Activated CD4-positive, alpha-beta T cell treated with anti-CD3 and anti-CD28 coated beads, Interleukin-2, Interleukin-4, amounts not matched to agents 100 ng/mL and 50 ng/mL, durations not matched to agents 16 hours and 8 hours (primary cell): ENCODE results near the gene PLB1.
A peak's percentile ranks its signal among the peaks of the same experiment; 100 is the strongest.
"Not testable (repeated sequence)": the region's sequence is repeated elsewhere in the genome, so short reads cannot be mapped to it uniquely, and the experiment has no call there.

ENCODE experiments used
- DNase-seq: peaks from one replicate; pipeline ENCODE4 v3.0.0-alpha.2; 2020; ENCODE audit warnings: low spot score

Gene PLB1

GRCh38 chr2:28648147-28648546 lies 152.3 kb downstream of the PLB1 start:
- no peak for DNase-seq

DNA sequence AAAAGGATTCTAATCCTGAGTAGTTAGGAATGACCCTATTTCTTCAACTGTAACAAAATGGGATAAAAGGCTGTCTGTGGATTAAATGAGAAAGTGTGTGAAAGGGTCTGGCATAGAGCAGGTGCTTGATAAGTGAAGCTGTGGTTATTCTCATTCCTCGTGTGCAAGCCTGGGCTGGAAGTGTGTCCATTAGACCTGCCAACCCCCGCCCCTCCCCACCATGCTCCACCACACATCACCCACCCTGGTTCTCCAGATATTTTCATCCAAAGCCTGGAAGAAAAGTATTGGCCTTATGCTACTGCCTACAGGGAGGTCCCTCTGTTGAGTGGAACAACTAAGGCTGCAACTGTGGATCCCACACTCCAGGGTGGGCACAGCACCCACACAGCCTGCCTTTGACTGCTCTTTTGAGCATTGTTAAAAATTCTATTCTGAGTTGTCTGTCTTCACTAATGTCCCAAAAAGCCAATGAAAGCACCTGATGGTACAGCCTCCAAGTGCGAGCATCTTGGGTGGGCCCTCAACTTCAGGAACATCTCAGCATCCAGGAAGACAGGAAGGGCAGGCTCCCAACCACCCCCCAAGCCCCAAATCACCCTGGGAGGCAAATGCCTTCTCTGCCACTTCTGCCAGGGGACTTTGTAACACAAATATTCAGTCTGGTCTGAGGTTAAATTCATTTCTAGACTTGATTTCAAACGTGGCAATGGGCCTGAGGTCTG lies 153.0 kb downstream of the PLB1 start:
- DNase-seq: no peak

GRCh38 chr2:28649481-28650265 lies 153.8 kb downstream of the PLB1 start:
- DNase-seq: peak; percentile 57

- DNase-seq: no peak
These were observed 154.4 kb downstream of the PLB1 start for GRCh38 chr2:28650266-28650584.

DNA sequence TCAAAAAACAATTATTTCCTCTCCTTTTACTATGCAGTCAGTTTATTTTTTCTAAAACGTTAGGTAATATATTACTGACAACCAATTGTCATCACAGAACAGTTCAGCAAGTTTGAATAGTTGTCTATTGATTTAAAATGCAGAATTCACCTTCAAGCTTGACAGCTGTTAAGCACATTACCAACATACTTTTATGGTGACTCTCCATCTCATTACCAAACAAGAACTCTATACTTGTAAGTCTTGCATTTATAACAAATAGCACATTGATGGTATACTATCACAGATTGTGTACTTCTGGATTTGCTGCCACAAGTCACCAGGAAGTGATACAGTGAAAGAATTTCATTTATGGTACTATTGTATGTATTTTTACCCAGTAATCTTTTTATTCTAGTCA lies 156.4 kb downstream of the PLB1 start:
- no peak for DNase-seq

GRCh38 chr2:28653892-28654662 lies 158.2 kb downstream of the PLB1 start:
- no peak for DNase-seq

DNA sequence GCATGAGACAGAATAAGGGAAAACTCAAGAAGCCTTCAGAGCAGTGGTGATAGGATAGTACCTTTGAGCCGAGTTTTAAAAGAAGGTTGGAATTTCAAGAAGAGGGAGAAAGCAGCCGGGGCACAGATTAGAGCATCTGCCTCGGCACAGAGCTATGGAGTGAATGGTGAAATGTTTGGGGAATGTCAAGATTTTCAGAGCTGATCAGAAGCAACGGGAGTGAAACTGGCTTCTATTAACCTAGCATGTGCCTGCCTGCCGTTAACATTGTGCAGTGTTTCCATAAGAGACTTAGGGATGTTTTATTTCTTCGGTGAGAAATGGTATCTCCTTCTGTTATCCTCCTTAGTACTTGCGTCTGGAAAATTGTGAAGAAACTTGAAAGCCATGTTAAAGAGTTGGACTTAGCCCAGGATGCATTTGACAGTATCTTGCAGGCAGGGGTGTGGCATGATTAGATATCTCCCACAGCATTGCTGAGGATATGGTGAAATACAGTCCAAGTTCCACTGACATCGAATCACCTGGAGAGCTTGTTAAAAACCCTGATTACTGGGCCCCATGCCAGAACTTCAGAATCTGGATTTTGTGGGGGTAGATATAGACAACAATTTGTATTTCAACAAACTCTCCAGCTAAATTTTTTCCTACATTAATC lies 158.9 kb downstream of the PLB1 start:
- DNase-seq: no peak

- DNase-seq: no peak
These were observed 161.2 kb downstream of the PLB1 start for GRCh38 chr2:28656937-28657615.

DNA sequence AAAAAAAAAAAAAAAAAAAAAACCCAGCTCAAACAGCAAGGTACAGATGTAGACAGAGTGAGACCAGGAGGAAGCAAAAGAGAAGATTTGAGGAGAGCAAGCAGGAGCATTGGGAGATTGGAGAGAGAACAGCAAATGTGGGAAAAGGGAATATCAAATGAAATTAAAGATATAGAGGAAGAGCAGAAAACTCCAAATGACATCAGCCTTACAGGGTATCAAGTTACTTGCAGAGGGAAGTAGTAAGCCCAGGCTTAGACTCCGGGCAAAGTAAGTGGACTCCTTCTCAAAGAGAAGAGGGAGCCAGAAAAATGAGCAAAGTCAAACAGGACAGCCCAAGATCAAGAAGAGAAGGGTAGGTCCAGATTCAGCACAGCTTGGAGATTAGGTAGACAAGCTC lies 162.5 kb downstream of the PLB1 start:
- DNase-seq: no peak

DNA sequence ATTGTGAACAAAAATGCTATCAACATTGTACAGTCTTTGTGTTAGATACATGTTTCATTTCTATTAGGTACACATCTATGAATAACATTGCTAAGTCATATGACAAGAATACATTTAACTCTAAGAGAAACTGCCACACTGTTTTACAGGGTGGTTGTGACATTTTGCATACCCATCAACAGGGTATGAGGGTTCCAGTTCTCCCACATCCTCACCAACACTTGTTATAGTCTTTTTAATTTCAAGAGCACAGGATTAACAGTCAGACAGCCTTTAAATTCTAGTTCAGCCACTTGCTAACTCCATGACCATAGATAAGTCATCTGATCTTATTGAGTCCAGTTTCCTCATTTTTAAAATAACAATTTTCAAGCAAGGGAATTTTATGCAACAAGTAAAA lies 163.3 kb downstream of the PLB1 start:
- DNase-seq: no peak

DNA sequence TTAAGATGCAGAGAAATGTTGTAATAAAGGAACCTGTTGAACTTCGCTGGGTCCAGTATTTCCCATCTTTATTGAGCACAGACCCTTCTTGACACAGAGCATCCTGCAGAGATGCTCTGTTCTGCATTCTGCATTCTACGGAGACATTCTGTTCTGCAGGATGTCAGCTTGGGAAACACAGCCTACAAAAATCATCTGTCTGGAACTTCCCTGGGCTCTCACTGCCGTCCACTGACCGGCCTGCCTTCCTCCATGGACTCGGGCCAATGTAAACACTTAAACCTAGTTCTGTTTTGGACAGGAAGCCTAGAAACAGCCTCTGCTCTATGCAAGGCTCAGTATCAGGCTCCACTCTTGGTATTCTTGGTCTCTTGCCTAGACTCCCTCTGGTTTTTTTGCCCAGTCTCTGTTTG lies 165.7 kb downstream of the PLB1 start:
- DNase-seq: no peak

- DNase-seq: no peak
These were observed 166.2 kb downstream of the PLB1 start for GRCh38 chr2:28662044-28662443.

- no peak for DNase-seq
These were observed 166.8 kb downstream of the PLB1 start for GRCh38 chr2:28662468-28663181.

GRCh38 chr2:28663359-28663758 lies 167.5 kb downstream of the PLB1 start:
- no peak for DNase-seq

GRCh38 chr2:28664120-28664842 lies 168.4 kb downstream of the PLB1 start:
- DNase-seq: no peak

GRCh38 chr2:28665041-28665704 lies 169.3 kb downstream of the PLB1 start:
- DNase-seq: no peak

GRCh38 chr2:28665811-28666377 lies 170.0 kb downstream of the PLB1 start:
- not testable (repeated sequence) for DNase-seq

GRCh38 chr2:28666496-28667184 lies 170.8 kb downstream of the PLB1 start:
- no peak for DNase-seq

DNA sequence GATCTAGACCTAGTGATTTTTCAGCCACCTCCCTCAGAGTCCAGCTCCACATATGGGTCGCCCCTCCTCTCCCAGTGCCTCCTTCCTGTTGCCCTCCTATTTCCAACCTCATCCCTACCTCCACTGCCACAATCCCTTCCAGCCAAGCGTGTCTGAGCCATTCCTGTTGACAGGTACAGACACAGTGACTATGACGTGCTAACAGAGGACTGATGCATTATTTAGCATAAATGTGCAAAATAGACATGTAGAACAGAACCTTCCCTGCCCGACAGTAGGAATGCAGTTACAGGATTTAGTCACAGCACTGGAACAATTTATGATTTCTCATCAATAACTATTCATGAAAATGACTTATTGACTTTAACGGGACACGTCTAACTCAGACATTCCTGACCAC lies 171.4 kb downstream of the PLB1 start:
- DNase-seq: no peak
